OCI-LY7 (cell line): Measurements from ENCODE around the gene HS6ST3.

Experiments
- CTCF ChIP-seq: fragments of 200-600 bp; sonication (generic); conservative IDR thresholded peaks from 2 replicates; pipeline ENCODE4 v1.5.1; 2014; ENCODE audit warnings: mild to moderate bottlenecking, antibody characterized with exemption, low read length, moderate library complexity, mixed read lengths
- EZH2phosphoT487 ChIP-seq: fragments of 200-600 bp; sonication (generic); IDR thresholded peaks from 2 replicates; pipeline ENCODE4 v1.6.1; 2018; ENCODE audit warnings: low read depth, borderline replicate concordance, mild to moderate bottlenecking, mixed run types, antibody characterized with exemption, low read length, moderate library complexity, mixed read lengths

DNA sequence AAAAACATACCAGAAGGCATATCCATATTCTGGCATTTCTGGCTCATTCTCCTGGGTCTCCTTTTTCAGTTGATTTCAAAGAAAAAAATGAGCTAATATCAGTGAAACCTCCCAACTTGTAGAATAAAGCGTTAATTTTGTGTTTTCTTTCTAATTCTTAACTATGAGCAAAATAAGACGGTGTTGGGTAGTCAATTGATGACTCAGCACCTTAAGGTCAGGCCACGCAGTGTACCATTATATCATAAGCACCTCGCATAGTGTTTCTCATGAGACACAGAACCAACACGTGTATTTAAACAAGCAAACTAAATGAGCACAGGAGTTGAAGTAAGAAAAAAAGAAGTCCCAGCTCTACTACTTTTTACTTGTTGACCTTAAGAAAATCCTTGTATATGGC is 729.5 kb downstream of the HS6ST3 start:
- TF ChIP-seq CTCF: no peak
- TF ChIP-seq EZH2phosphoT487: no peak
